Inflammatory macrophage treated with lipopolysaccharide for 1 hour (primary cell): ENCODE results near the gene ZXDC.

Experiments
- DNase-seq, 2 donors: peaks; one replicate each; pipeline ENCODE4 v3.0.0-alpha.2; 2020 to 2022

The ZXDC gene

DNA sequence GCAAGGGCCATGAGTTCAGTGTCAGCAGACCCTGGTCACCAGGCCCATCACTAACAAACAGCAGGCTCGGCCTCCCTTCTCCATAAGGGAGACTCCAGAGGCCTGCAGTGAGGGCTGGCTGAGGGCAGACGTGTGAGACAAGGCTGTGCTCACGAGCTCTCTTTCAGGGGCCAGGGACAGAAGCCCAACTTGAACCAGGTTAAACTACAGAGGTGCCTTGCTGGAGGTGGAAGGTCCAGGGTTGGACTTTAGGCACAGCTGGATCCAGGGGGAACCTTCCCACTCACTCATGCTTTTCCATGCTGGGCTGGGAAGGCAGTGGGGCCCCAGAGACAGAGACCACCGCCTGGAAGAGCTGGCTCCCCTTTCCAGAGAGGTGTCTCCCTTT is 62.0 kb downstream of the ZXDC start:
- no peak for DNase-seq

DNA sequence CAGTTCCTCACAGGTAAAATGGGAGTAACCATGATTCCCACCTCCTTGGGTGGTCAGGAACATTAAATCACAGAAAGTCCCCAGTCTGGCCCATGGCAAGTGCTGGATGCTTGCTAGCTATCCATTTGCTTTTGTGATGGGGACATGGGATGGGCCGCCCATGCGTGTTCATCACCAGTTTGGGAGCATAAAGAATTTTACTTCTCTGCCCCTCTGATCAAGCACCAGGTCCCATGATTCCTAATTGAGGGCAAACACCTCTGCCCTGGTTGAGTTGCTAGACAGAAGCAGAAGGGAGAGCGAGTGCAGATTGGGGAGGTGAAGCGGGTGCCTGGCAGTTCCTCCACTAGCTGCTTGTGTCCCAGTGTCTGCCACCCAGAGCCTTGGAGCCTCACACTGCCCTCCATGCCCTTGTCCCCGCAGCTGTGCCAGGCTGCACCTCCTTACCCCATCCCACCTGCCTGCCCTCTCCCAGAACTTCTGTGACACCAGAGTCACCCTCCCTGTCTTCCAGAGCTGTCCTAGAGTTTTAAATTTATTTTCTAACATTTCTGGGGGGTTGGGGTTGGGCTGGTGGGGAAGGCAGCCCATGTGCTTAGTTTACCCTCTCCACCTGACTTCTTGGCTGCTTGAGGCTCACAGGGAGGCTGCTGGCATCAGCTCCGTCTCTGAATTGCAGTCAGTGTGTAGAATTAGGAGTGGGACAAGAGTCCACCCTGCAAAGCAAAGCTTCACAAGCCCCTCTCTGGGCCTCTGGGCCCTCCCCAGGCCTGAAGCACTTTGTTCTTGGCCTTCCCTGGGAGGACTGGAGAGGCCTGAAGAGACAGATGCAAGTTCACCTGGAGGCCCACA is 62.6 kb downstream of the ZXDC start:
- DNase-seq = no peak

DNA sequence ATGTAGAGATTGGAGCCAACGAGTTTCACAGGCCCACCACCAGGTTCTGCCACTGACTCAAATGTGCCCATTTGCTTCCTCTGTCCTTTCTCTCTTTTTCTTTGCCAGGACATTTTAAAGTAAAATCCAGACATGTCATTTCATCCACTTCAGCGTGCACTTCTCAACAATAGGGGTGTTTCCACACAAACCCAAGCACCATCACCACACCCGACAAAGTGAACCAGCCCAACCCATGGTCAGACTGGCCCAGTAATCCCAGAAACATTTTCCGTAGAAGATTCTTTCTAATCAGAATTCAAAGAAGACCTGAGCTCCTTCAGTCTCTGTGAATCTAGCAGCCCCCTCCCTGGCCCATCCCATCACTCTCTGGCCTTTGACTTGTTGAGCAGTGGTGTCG is 67.6 kb downstream of the ZXDC start:
- no peak for DNase-seq

DNA sequence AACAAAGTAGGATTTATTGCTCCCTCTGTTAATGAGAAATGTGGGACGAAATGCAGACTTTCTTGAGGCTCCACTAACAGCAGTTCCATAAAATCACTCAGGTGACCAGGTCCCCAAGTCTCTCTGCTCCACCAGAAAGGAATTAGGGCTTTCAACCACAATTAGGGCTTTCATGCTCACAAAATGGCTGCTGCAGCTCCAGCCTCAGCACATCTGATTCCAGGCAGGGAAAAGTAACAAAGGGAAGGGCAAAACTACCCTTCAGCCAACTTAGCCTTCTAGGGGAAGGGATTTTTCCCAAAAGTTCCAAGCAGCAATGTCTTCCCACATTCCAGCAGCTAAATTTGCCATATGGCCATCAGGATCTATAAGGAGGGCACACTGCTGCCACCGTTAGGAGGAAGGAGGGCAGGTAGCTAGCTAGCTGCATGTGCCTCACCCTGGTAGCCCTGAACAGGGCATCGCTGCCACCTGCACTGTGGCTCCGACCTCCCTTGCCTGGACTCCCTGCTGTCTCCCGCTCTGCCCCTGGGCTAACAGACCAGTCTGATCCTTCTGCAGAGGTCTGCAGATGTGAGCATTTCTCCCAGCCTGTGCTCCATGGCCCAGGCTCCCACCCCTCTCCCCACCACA is 68.2 kb downstream of the ZXDC start:
- DNase-seq = no peak

DNA sequence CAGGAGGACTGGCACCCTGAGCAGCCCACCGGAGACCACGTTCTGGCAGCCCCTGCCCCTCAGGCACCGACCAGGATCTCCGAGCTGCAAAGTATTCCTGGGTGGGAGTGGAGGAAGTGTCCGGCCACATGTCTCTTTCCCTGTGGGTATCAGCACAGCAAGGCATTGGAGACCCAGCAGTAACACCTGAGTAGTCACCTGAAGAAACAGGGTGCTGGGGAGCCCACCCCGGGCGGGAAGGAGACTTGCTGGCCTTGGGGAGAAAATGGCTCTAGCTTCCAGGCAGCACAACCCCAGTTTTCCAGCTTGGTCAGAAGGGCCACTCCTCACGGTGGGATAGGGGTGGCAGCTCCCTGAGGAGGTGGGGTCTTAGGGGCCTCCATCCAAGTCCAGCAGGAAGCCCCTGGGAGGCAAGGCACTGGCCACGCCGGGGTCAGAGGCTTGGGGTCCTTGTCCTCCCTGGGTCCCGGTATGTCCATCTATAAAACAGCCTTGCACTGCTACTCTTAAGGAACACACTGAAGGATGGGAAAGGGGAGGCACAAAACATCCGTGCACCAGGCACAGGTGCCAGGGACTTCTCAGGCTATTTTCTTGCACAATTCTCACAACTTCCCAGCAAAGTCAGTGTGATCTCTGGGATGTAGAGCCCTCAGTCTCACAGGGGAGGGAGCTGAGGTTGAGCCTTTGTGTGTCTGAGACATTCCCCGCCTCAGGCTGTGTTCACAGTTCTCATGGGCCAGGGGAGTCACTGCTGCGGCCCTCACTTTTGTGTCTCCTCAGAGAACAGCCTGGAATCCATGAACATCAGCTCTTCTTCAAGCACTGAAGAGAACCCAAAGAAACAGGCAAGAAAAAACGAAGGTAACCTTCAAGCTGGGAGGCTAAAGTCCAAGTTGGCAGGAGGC is 69.0 kb downstream of the ZXDC start:
- no peak for DNase-seq

DNA sequence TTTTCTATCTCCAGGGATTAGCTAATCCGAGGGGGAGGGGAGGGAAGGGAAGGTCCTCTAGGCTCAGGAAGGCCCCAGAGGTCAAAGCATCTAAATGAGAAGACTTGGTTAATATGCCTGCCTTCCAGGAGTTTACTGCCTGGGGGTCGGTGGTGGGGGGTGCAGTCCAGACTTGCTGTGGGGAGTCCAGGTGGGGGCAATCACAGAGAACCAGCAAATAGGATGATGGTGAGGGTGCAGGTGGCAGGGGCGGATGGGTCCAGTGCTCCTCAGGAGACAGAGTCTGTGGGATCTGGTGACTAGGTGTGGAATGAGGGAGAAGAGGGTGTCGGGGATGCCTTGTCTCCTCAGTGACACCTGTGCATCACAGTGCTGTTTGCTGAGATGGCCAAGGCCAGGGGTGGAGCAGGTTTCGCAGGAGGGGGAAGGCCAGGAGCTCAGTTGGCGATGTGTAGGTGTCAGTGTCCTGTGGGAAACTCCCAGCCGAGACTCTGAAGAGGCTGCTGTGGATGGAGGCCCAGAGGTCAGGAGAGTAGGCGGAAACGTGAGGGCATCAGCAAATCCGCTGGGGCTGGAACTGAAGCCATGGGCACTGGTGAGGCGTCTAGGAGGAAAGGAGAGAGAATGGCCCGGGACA is 72.9 kb downstream of the ZXDC start:
- peak in 1 of 2 donors; percentile 14 for DNase-seq

DNA sequence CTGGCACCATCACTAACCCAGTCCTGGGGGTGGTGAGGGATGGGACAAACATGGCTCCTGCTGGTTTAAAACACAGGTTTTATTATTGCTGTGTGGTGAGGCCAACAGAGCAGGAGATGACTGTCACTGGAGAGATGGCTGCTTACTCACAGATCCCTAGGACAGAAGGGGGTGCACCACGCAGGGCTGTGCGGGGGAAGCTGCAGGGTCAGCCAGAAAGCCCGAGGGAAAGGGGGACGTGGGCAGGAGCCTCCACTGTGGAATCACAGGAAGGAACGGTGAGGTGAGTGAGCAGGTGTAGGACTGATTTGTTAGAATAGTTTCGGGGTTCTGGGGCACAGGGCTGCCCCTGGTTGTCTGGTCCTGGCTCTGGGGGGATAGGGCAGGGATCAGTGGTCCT is 73.5 kb downstream of the ZXDC start:
- DNase-seq = no peak

DNA sequence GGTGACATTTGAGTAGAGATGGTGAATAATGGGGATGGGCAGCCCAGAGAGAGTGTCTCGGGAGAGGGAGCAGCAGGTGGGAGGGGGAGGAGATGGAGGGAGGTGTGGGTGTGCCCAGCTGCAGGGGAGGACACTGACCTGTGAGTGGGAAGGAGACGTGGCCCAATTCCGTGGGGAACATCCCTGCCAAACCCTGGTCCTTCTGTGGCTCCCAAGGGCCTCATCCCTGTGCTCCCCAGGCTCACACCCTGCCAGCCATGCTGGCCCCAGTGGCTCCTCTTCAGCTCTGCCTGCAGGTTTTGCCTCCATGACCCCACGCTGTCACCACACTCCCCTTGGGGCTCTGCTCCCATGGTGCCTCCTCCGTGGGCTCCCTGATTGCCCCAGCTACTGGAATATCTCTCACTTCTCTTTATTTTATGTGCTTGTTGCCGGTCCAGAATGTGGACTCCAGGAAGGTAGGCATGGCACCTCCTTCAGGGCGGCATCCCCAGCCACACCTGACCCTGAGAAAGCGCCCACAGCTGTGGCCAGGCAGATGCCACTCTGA is 74.0 kb downstream of the ZXDC start:
- DNase-seq = no peak

DNA sequence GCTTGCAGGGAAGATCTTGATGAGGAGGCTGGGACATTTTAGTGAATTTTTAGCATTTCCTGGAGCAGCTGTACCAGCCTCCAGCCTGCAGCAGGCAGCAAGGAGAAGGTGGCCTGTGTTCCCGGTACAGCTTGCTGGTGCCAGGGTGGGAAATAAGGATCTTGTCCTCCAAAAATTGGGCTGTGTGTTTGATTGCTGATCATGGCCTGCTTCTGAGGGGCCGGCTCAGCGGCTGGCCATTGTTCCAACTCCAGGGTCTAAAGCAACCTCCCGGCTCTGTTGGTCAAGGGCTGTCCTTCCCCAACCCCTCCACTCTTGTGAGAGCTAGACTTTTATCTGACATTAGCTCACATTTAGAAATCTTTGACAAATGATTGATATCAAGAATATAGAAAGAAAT is 75.9 kb downstream of the ZXDC start:
- DNase-seq = no peak

DNA sequence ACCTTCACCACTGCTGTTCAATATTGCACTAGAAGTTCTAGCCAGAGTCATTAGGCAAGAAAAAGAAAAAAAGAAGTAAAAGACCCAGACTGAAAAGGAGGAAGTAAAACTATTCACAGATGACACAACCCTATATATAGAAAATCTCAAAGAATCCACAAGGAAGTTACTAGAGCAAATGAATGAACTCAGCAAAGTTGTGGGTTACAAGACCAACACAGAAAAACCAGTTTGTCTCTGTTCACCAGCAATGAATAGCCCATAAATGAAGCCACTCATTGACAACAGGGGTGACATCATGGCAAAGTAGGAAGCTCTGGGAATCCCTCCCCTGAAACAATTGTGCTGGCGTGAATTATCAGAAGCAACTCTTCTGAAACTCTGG is 76.3 kb downstream of the ZXDC start:
- DNase-seq = peak; percentile 92 to 99

DNA sequence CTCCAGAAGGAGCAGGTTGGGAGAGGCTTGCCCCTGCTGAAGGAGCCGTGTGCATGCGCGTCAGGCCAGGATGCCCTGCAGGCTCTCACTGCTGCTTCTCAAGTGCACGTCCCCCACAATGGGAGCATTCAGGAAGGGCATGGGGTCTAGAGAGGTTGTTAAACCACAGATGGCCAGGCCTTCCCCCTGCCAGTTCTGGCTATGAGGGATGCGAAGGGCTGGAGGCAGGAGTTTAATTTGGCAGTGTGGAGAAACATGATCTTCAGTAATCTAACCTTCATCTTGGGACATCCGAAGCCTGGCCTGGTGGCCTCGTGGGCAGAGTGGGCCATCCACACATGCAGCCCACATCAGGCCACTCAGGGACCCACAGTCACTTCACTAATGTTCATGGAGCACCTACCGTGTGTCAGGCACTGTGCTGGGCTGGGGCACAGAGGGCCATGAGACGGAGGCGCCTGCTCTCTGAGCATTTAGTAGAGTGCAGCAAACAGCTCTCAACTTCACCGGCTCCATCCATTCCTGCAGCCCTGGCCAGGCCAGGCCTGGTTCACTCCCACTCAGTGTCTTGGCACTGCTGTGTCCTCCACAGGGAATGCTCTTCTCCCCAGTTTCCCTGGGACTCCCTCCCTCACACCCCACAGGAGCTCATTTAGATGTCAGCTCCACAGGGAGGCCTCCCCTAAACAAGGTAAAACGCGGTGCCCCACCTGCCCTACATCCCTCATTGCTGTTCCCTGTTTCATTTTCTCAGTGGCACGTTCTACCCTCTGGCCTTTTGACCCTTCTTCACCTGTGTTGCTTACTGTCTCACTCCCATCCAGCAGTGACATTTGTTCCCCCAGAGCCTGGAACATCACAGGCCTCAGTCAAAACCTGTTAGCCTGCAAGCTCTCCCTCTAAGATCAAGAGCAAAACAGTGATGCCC is 77.0 kb downstream of the ZXDC start:
- no peak for DNase-seq

DNA sequence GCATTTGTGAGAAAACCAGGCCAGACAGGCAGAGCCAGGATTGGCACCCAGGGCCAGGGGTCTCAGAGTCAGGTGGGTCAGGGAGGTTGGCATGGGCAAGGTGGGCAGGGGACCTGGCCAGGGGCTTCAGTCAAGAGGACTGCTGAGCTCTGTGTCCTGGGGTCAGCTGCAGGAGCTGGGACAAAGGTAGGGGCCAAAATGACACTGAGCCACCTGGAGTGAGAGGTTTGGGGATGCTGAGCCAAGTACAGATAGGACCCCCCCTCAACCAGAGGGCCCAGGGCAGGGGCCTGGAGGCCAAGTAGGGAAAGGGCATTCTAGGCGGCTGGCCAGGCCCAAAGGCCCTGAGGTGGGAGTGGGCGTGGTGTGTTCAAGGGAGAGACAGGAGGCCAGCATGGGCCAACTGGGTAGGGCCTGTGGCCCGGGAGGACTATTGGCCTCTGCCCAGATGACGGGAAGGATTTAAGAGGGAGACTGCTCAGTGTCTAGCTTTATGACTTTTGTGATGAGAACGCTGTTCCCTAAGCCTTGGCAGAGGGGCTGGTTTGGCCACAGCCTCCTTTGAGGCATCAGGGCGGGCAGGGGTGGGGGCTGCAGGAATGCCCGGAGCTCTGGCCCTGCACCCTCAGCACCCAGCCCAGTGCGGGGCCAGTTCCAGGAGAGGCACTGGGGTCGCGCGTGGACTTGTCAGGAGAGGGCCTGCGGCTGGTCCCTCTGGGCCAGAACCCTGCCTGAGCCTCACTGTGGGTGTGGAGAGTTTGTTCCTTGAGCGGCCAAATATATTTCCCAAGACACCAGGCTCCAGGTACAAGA is 77.9 kb downstream of the ZXDC start:
- DNase-seq = no peak

DNA sequence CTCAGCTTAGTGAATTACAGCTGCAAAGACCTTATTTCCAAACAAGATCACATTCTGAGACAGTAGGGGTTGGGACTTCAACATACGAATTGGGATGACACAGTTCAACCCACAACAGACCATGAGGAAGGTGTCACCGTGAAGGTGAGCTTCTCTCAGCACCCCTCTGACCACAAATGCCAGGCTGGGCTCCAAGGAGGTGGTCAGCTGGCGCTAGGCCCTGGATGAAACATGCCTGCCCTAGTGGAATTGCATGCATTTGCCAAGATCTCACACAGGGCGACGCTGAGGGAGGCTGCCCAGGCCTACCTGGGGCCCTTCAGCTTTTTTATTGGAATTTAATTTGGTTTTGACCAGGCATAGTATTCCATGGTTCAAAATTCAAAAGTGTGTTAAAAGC is 79.2 kb downstream of the ZXDC start:
- DNase-seq = no peak

DNA sequence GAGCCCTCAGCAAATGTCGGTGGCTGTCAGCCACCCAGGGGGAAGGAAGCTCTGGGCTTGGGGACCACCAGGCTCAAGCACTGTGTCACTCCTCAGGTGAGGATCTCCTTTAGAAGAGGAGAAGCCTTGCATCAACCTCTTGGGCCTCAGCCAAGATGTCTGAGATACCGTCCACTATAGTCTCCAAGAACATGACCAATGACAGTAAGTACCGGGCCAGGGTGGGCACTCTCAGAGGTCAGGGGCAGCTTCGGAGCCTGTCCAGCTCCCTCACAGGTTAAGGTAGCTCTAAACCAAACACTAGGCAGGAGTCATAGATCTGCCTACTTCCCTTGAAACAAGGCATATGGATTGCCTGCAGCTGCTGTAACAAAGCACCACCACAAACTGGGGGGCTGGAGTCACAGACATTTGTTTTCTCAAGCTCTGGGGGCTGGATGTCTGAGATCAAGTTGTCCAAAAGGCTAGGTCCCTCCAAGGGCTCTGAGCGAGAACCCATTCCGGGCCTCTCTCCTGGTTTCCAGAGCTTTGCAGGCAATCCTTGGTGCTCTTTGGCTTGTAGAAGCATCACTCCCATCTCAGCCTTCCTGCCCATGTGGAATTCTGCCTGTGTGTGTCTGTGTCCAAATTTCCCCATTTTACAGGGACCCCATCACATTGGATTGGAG is 79.7 kb downstream of the ZXDC start:
- DNase-seq = no peak

DNA sequence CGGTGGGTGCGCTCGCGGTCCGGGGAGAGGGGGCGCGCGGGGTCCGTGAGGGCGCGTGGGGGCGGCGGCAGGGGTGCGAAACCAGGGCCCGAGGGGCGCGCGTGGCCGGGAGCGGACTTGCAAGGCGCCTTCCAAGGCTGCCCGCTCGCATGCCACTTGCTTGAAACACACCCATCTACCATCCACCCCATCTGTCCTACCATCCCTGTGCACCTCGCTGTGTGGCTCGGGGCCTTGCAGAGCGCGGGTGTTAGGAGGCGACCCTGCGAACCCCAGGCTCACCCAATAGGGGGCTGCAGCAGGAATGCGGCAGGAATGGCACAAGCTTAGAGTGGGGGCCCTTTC is 80.7 kb downstream of the ZXDC start:
- no peak for DNase-seq

DNA sequence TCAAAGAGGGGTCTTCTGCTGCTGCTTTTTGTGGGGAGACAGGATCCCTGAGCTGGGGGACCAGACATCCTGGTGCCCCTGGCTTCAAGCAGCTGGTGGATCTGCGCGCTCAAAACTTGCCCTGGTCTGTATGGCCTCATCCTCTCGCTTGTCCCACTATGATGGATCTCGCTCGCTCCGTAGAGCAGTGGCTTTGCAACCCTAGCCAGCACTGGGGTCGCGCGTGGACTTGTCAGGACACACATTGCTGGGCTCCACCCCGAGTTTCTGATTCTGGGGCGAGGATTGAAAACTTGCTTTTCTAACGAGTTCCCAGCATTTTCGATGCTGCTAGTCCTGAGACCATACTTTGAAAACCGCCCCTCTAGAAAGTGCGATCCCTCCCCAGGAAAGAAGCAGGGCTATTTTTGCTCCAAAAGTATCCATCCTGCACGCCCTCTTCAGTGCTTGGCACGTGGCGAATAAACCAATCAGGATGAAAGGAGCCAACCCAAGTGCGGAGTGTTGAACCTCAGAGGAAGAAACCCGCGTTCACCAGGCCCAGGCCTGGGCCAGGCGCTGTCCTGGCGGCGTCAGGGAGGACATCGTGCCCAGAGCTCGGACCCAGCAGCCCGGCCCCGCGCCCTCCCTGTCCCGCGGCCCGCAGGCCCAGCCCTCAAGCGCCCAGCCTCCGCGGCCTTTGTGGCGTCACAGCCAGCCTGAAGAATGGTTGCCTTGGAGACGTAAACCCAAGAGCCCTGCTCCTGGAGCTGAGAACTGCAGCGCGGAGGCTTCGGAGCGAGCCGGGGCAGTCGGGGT is 81.3 kb downstream of the ZXDC start, which contains the start of gene CFAP100:
CFAP100 (plus strand) TSS at position 731 of the 798 bp plus-strand sequence. CDS start 1,092 bp downstream, outside the sequence.
- DNase-seq = no peak

DNA sequence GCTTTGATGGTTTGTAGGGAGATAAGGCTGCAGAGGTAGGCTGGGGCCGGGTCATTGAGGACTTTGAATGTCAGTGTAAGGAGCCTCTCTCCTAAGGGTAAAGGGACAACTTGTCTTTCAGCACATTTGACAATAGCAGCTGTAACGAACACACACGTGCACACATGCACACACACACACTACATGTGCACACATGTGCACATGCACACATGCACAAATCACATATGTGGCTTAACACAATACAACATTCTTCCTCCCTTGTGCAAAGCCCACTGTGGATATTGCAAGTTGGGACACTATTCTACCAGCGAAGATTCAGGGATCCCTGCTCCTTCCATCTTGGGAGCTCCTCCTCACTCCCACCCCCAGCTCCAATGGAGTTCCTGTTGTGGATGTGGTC is 82.1 kb downstream of the ZXDC start:
- no peak for DNase-seq

DNA sequence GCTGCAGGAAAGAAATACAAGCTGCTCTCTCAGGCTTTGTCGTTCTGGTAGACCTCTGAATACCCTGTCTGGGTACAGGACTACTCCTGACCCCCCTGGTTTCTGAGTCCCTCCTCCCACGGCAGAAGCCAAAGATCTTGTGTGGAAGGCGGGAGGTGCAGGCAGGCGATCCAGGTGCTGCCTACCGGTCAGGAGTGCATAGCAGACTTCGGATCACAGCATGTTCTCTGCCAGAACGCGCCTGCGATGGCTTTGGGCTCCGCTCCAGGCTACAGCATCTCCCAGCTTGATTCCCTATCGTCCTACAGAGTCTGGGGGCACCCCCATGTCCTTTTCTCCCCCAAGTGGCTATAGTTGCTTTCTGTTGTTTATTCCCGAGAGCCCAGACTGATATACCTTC is 83.4 kb downstream of the ZXDC start:
- DNase-seq = no peak

DNA sequence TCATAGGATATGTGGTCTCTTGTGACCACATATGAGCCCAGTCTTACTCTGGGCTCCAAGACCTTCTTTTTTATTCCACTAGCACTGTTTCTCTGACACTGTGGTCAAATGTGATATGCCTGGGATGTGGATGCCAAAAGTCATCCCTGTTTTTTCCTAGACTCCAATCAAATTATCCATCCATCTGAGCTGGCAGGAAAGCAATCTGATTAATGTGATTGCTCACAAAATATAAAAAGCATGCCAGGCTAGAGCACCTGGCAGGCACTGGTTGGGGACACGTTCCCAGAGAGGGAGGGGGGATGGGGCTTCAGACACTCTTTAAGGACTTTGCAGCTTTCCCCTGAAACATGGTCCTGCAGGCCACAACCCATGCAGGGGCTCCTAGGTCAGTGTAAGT is 84.1 kb downstream of the ZXDC start:
- DNase-seq = no peak
